Colonic mucosa (tissue), 4 donors: ENCODE results near the gene SVEP1. TPM values are rescaled to one million over a fixed set of nuclear protein-coding genes. Genes with fewer than 3 reads are reported as not detected.

Source experiments
- DNase-seq: peaks from one replicate; pipeline ENCODE4 v3.0.0-alpha.2; 2020
- H3K27ac ChIP-seq: fragments of 200-600 bp; one replicate; pipeline ENCODE4 v1.8.0; 2021
- H3K27me3 ChIP-seq: fragments of 200-600 bp; one replicate; pipeline ENCODE4 v1.8.0; 2021
- H3K36me3 ChIP-seq: fragments of 200-600 bp; one replicate; pipeline ENCODE4 v1.8.0; 2021
- H3K4me1 ChIP-seq: fragments of 200-600 bp; one replicate; pipeline ENCODE4 v1.8.0; 2021; ENCODE audit warnings: mild to moderate bottlenecking
- H3K4me3 ChIP-seq: fragments of 200-600 bp; one replicate; pipeline ENCODE4 v1.8.0; 2021
- H3K9ac ChIP-seq, 2 donors: one replicate each; pipeline ENCODE4 v1.7.0; 2013; ENCODE audit warnings: control low read depth in 2 of 2, low read depth in 2 of 2, low read length in 2 of 2
- H3K9me3 ChIP-seq: fragments of 200-600 bp; one replicate; pipeline ENCODE4 v1.8.0; 2021
- CTCF ChIP-seq: fragments of 200-600 bp; IDR thresholded peaks from one replicate; pipeline ENCODE4 v1.8.0; 2022; ENCODE audit warnings: antibody characterized with exemption, mild to moderate bottlenecking
- intact Hi-C: fragments of 100-400 bp; cut with DNase I; formaldehyde crosslinking; loops from one replicate; pipeline ENCODE4 v1.14.1; 2022
- total RNA-seq, 2 donors: library from RNA; stranded (reverse); fragmentation: NEBNext Ultra II Directional in 1 of 2; extraction: Animal tissue kit (Norgen Biotek cat#: 25700) in 1 of 2; gene quantifications; one replicate each; pipeline ENCODE4 v1.2.1, GENCODE V29; 2021
- donor health status: healthy.
- donor health status: DM: no; HTN: no; CAD: no.
- donor health status: DM: no; HTN: no; CAD: no.

The SVEP1 gene
- total RNA-seq: 1 to 10 TPM; 2.1 to 9.7 TPM

- Histone ChIP-seq H3K36me3 (no peaks in the 10 kb centered on the region), H3K27me3 (peaks cover 25% of the 10 kb centered on the region), H3K4me3 (peak within 1 kb of the TSS; percentile 29), H3K9me3 (no peaks in the 10 kb centered on the region), H3K27ac (peak within 1 kb of the TSS; percentile 62), H3K4me1 (no peaks in the 10 kb centered on the region), H3K9ac (peak within 1 kb of the TSS in 1 of 2 donors; percentile 46)
- TF ChIP-seq CTCF: no peak
- no peak for DNase-seq
- intact Hi-C loops: no loop called here
Observed at GRCh38 chr9:110579034-110579861, at the start of gene SVEP1. Gene SVEP1 (minus strand): TSS chr9:110579741. CDS start chr9:110579543, 198 bp downstream.

GRCh38 chr9:110626101-110626829, 46.7 kb upstream of the SVEP1 start:
- no peak for TF ChIP-seq CTCF

GRCh38 chr9:110623462-110624025, 44.0 kb upstream of the SVEP1 start:
- Histone ChIP-seq H3K27me3 (no peaks in the 10 kb centered on the region), H3K27ac (no peak overlapping the region), H3K9me3 (no peaks in the 10 kb centered on the region), H3K36me3 (no peaks in the 10 kb centered on the region), H3K4me3 (no peak overlapping the region), H3K9ac (no peak overlapping the region), H3K4me1 (no peaks in the 10 kb centered on the region)
- intact Hi-C loops: loop anchor here (5.0 kb wide), 3 partner anchors 171 to 441 kb away; no protein-coding TSS in a partner anchor
- DNase-seq: peak; percentile 56
- TF ChIP-seq CTCF: peak; percentile 45

More at GRCh38 chr9:110626101-110626829, 46.7 kb upstream of the SVEP1 start:
- no peak for DNase-seq
- Histone ChIP-seq H3K4me1 (no peaks in the 10 kb centered on the region), H3K4me3 (no peak overlapping the region), H3K36me3 (no peaks in the 10 kb centered on the region), H3K27me3 (no peaks in the 10 kb centered on the region), H3K9me3 (no peaks in the 10 kb centered on the region), H3K27ac (no peak overlapping the region), H3K9ac (no peak overlapping the region)
- intact Hi-C loops: no loop called here

- H3K4me1 ChIP-seq: no peaks in the 10 kb centered on the region
- no peak overlapping the region for H3K27ac ChIP-seq
- TF ChIP-seq CTCF: no peak
- intact Hi-C loops: loop anchor here (5.0 kb wide), 3 partner anchors 170 to 440 kb away; no protein-coding TSS in a partner anchor
- H3K9ac ChIP-seq: no peak overlapping the region
- no peaks in the 10 kb centered on the region for H3K27me3 ChIP-seq
- no peaks in the 10 kb centered on the region for H3K36me3 ChIP-seq
- no peak for DNase-seq
- H3K9me3 ChIP-seq: no peaks in the 10 kb centered on the region
- H3K4me3 ChIP-seq: no peak overlapping the region
Observed at GRCh38 chr9:110622368-110622767, 42.8 kb upstream of the SVEP1 start.

GRCh38 chr9:110620726-110621125, 41.2 kb upstream of the SVEP1 start:
- Histone ChIP-seq H3K9ac (no peak overlapping the region), H3K9me3 (no peaks in the 10 kb centered on the region), H3K4me3 (no peak overlapping the region), H3K27me3 (no peaks in the 10 kb centered on the region), H3K4me1 (no peaks in the 10 kb centered on the region), H3K27ac (no peak overlapping the region), H3K36me3 (no peaks in the 10 kb centered on the region)
- intact Hi-C loops: loop anchor here (5.0 kb wide), 3 partner anchors 168 to 438 kb away; no protein-coding TSS in a partner anchor
- no peak for DNase-seq
- TF ChIP-seq CTCF: no peak
